Mesodermal cell (in vitro differentiated cells): ENCODE data around the gene MYO15A. TPM values are rescaled to one million over a fixed set of nuclear protein-coding genes. Genes with fewer than 3 reads are reported as not detected.

ENCODE experiments used
- H3K27ac ChIP-seq: 2 replicates; pipeline ENCODE4 v1.7.0; 2013; ENCODE audit warnings: mild to moderate bottlenecking, low read depth, low read length, moderate library complexity; ENCODE audit not compliant: severe bottlenecking
- H3K36me3 ChIP-seq: 2 replicates; pipeline ENCODE4 v1.7.1; 2013; ENCODE audit warnings: mild to moderate bottlenecking, low read length, moderate library complexity; ENCODE audit not compliant: control insufficient read depth, insufficient read depth
- H3K4me1 ChIP-seq: one replicate; pipeline ENCODE4 v1.7.1; 2013; ENCODE audit warnings: mild to moderate bottlenecking, low read length; ENCODE audit not compliant: insufficient read depth, control insufficient read depth, poor library complexity, severe bottlenecking
- H3K4me3 ChIP-seq: 2 replicates; pipeline ENCODE4 v1.7.0; 2013; ENCODE audit warnings: low read length, control low read depth, mild to moderate bottlenecking; ENCODE audit not compliant: insufficient read depth, poor library complexity, severe bottlenecking; ENCODE audit errors: extremely low read depth
- H3K9me3 ChIP-seq: 2 replicates; pipeline ENCODE4 v1.7.1; 2013; ENCODE audit warnings: mild to moderate bottlenecking, low read length, moderate library complexity; ENCODE audit not compliant: control insufficient read depth
- WGBS, 2 experiments: methylation state at CpG; one replicate each; pipeline ENCODE4 v1.1.5; 2013; ENCODE audit warnings: missing lambda C conversion rate in 2 of 2; ENCODE audit not compliant: insufficient coverage in 2 of 2; 5-methylcytosine and 5-hydroxymethylcytosine counted together
- polyA plus RNA-seq, 2 experiments: library from polyadenylated mRNA; stranded (reverse); fragments of 50-300 nt; gene quantifications; one replicate each; pipeline ENCODE4 v1.2.3, GENCODE V29; 2013

MYO15A gene, protein sequence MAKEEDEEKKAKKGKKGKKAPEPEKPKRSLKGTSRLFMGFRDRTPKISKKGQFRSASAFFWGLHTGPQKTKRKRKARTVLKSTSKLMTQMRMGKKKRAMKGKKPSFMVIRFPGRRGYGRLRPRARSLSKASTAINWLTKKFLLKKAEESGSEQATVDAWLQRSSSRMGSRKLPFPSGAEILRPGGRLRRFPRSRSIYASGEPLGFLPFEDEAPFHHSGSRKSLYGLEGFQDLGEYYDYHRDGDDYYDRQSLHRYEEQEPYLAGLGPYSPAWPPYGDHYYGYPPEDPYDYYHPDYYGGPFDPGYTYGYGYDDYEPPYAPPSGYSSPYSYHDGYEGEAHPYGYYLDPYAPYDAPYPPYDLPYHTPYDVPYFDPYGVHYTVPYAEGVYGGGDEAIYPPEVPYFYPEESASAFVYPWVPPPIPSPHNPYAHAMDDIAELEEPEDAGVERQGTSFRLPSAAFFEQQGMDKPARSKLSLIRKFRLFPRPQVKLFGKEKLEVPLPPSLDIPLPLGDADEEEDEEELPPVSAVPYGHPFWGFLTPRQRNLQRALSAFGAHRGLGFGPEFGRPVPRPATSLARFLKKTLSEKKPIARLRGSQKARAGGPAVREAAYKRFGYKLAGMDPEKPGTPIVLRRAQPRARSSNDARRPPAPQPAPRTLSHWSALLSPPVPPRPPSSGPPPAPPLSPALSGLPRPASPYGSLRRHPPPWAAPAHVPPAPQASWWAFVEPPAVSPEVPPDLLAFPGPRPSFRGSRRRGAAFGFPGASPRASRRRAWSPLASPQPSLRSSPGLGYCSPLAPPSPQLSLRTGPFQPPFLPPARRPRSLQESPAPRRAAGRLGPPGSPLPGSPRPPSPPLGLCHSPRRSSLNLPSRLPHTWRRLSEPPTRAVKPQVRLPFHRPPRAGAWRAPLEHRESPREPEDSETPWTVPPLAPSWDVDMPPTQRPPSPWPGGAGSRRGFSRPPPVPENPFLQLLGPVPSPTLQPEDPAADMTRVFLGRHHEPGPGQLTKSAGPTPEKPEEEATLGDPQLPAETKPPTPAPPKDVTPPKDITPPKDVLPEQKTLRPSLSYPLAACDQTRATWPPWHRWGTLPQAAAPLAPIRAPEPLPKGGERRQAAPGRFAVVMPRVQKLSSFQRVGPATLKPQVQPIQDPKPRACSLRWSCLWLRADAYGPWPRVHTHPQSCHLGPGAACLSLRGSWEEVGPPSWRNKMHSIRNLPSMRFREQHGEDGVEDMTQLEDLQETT (N-terminal part only)
- polyA plus RNA-seq (2013, experiment 1 of 2), result 0.52 TPM
- polyA plus RNA-seq (2013, experiment 2 of 2), result 0.46 TPM

DNA sequence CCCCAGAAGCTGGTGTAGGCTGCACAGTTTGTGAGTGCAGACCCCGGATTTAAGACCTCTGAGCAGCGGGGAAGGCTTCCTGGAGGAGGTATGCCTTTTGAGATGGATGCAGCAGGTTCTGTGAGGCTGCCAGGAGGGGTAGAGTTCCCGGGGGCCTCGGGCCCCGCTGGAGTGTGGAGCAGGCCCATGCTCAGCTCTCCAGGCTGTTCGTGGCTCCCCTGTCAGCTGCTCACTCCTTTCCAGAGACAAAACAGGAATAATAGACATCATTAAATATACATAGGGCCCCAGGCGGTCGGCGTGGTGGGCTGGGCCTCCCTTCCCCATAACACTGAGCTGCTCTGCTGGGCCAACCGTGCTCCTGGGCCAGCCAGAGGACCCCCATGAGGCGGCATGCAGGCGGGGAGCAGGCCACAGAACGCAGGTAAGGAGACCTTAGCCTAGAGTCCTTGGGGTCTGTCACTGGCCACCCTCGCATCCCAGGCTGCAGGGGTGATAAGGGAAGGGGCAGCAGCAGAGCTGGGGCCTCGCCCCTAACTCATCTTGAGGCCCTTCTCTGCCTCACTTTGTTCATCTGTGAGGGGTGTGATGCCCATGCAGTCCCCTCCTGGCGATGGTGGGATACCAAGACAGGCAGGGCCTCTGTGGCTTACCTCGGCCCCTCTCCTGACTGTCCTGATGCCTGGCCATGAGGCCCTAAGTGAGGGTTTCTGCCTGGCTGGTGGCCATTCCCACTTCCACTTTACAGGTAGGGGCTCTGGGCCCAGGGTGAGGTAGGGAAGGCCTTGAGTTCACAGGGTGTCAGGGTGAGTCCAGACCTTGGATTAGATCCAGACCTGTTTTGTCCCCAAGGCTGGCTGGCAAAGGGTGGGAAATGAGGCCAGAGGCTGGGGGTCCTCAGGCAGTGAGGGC, at the start of gene MYO15A:
MYO15A (plus strand) TSS at position 356 of the 912 bp plus-strand sequence. CDS start 10,045 bp downstream, outside the sequence.
- no peaks in the 10 kb centered on the region for H3K4me1 ChIP-seq
- H3K9me3 ChIP-seq, result no peaks in the 10 kb centered on the region
- 91 to 95% methylated on average over 14 of the region's 17 CpGs for WGBS, 2 experiments
- no peak within 1 kb of the TSS for H3K27ac ChIP-seq
- peaks cover 16% of the 10 kb centered on the region for H3K36me3 ChIP-seq
- H3K4me3 ChIP-seq, result no peak within 1 kb of the TSS

DNA sequence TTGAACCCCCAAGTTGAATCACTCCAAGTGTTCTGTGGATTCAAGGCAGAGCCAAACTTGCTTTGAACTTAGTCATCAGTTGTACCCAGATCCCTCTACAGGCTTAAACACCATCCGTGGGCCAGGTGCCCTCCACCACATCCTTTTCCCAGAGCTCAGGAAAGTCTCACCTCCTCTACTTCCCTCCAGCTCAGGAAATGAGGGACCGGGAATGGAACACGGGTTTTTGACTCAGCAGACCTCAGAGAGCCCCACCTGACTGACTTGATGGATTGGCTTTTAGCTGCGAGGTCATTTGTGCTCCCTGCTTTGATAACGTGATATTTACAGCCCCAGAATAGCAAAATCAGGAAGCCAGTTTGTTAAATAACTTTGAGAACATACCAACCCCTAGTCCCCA, 49.3 kb upstream of the MYO15A start:
- H3K4me3 ChIP-seq, result no peak overlapping the region
- WGBS, 2 experiments, result 95 to 96% methylated on average over 4 to 5 of the region's 5 CpGs
- no peak overlapping the region for H3K27ac ChIP-seq
- peaks cover 59% of the 10 kb centered on the region for H3K36me3 ChIP-seq
- no peaks in the 10 kb centered on the region for H3K4me1 ChIP-seq
- H3K9me3 ChIP-seq, result no peaks in the 10 kb centered on the region

DNA sequence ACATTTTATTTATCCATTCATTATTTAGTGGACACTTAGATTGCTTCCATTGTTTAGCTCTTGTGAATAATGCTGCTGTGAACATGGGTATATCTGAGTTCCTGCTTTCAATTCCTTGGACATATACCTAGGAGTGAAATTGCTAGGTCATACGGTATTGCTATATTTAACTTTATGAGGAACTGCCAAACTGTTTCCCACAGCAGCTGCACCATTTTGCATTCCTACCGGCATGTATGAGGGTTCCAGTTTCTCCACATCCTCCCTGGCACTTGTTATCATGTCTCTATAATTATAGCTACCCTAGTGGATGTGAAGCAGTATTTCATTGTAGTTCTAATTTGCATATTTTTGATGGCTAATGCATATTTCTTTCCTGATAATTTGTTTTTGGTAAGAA, 44.5 kb upstream of the MYO15A start:
- Histone ChIP-seq H3K4me3 (no peak overlapping the region), H3K9me3 (no peaks in the 10 kb centered on the region), H3K36me3 (peaks cover 34% of the 10 kb centered on the region), H3K27ac (no peak overlapping the region), H3K4me1 (no peaks in the 10 kb centered on the region)
- 60 to 100% methylated on average over 1 to 2 of the region's 2 CpGs for WGBS, 2 experiments

DNA sequence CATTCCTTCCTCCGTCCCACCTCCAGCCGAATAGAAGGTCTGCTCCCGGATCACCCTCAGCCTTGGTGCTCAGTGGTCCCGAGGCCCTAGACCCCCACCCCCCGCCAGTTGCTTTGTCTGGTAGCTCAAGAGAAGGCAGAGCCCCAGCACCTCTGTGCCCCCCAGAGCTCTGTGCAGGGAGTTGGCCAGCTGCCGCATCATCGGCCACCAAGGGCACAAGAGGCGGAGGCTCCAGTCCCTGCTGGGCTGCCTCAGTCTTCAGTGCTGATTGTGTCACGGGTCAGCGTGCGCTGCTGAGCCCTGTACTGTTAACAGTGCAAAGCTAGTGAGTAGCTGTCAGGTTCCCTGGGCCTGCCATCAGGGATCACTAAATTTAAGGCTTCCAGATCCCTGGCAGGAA, 43.0 kb upstream of the MYO15A start:
- H3K4me3 ChIP-seq, result no peak overlapping the region
- peaks cover 22% of the 10 kb centered on the region for H3K36me3 ChIP-seq
- 95 to 99% methylated on average over 10 of the region's 11 CpGs for WGBS, 2 experiments
- no peak overlapping the region for H3K27ac ChIP-seq
- no peaks in the 10 kb centered on the region for H3K4me1 ChIP-seq
- H3K9me3 ChIP-seq, result no peaks in the 10 kb centered on the region

DNA sequence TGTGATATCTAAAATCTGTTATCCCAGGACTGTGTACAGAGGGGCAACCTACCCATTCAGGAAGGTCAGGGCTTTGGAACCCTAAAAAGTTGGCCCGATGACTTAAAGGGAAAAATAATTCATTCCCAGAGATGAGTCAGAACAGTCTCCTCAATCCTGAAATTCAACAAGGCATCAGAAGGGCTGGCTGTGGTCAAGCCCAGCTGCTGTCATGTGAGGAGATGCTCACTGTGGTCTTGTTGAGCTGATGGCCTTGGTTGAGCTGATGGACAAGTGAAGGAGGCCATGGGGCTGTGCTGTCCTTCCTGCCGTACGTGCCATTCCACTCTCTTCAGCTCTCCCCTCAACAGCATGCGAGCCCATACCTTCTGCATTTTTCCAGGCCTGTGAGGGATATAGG, 41.7 kb upstream of the MYO15A start:
- H3K4me1 ChIP-seq, result no peaks in the 10 kb centered on the region
- peaks cover 17% of the 10 kb centered on the region for H3K36me3 ChIP-seq
- H3K9me3 ChIP-seq, result no peaks in the 10 kb centered on the region
- no peak overlapping the region for H3K27ac ChIP-seq
- WGBS, 2 experiments, result 92 to 97% methylated on average over 4 of the region's 4 CpGs
- no peak overlapping the region for H3K4me3 ChIP-seq

DNA sequence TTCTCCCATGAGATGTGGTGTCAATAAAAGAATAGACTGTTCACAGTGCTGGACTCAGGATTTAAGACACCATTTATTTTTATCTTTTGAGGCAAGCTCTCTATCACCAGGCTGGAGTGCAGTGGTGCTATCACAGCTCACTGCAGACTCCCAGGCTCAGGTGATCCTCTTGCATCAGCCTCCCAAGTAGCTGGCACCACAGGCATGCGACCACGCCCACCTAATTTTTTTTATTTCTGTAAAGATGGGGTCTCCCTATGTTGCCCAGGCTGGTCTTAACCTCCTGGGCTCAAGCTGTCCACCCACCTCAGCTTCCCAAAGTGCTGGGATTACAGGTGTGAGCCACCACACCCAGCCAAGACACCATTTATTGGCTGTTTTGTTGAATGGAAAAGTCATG, 39.5 kb upstream of the MYO15A start:
- Histone ChIP-seq H3K4me3 (no peak overlapping the region), H3K36me3 (peaks cover 13% of the 10 kb centered on the region), H3K27ac (no peak overlapping the region), H3K9me3 (no peaks in the 10 kb centered on the region), H3K4me1 (no peaks in the 10 kb centered on the region)
- WGBS, 2 experiments, result 90% methylated on average over 2 of the region's 2 CpGs; no CpG with 5 or more reads in 1 of the 2 experiments

DNA sequence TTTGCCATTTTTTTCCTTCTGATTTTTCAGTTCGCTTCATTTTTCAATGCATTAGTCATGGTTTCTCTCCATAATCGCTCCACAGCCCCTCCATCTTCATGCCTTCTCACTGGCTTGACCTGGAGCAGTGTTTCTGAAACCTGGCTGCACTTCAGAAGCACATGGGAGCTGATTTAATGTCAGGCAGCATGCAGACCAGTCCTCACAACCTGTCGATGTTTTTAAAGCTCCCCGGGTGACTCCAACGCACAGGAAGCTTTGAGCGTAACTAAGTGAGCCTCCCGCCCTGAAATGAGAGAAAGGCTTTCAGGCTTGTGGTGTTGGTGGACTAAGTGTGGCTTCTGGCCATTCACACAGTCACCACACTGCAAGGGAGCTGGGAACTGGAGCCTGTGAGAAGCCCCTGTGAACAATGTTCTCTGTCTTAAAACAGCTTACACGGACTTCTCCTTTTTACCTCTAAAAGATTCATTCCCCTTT, 37.7 kb upstream of the MYO15A start:
- H3K27ac ChIP-seq, result peak overlapping the region; percentile 30
- no peaks in the 10 kb centered on the region for H3K36me3 ChIP-seq
- H3K4me1 ChIP-seq, result no peaks in the 10 kb centered on the region
- 49 to 62% methylated on average over 8 of the region's 8 CpGs for WGBS, 2 experiments
- no peaks in the 10 kb centered on the region for H3K9me3 ChIP-seq
- H3K4me3 ChIP-seq, result no peak overlapping the region

DNA sequence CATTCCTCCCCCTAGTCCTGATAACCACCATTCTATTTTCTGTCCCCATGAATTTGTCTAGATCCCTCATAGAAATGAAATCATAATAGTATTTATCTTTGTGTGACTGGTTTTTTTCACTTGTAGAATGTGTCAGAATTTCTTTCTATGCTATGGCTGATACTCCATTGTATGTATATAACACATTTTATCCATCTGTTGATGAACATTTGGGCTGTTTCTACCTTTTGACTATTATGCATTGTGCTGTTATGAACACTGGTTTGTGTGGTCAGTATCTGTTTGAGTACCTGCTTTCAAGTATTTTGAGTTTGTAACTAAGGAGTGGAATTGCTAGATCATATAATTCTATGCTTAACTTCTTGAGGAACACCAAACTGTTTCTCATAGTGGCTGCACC, 36.8 kb upstream of the MYO15A start:
- H3K4me3 ChIP-seq, result no peak overlapping the region
- no peaks in the 10 kb centered on the region for H3K4me1 ChIP-seq
- H3K36me3 ChIP-seq, result no peaks in the 10 kb centered on the region
- H3K9me3 ChIP-seq, result no peaks in the 10 kb centered on the region
- H3K27ac ChIP-seq, result no peak overlapping the region

DNA sequence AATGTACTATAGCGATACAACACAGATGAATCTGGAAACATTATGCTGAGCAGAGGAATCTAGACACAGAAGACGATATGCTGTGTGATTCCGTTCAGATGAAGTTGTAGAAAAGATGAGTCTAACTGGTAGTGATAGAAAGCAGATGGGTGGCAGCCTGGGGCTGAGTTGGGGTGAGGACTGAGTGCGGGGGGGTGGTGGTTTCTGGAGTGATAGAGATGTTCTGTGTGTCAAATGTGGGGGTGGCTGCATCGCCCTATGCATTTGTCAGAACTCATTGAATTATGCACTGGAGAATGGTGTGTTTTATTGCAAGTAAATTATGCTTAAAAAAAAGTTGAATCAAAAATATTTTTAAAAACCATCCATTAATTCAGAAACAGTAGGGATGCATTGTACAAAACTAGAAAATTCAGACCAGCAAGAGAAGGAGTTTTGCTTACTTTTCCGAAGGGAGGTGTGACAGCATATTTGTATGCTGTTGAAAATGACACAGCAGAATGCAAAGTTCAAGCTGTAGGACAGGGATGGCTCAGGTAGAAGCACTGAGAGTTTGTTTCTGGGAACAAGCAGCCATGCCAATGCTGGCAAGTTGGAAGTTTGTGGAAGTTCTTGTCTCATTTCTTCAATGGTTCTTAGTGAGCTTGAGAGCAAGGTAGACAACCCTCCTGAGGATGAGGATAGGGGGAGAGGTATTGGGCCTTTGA, 33.8 kb upstream of the MYO15A start:
- 88 to 99% methylated on average over 3 to 5 of the region's 6 CpGs for WGBS, 2 experiments
- no peaks in the 10 kb centered on the region for H3K4me1 ChIP-seq

More for the DNA sequence above, 33.8 kb upstream of the MYO15A start:
- Histone ChIP-seq H3K27ac (no peak overlapping the region), H3K4me3 (no peak overlapping the region), H3K9me3 (no peaks in the 10 kb centered on the region), H3K36me3 (no peaks in the 10 kb centered on the region)
